GM23248 (cell line): ENCODE measurements around the gene PLPP7.

Experiments used
- EZH2 ChIP-seq: fragments of 200-600 bp; sonication (generic); IDR thresholded peaks from 2 replicates; pipeline ENCODE4 v1.6.1; 2018; ENCODE audit warnings: antibody characterized with exemption, mild to moderate bottlenecking; ENCODE audit not compliant: insufficient read depth, poor library complexity, severe bottlenecking
- EZH2phosphoT487 ChIP-seq: fragments of 200-600 bp; sonication (generic); IDR thresholded peaks from 2 replicates; pipeline ENCODE4 v1.6.1; 2018; ENCODE audit warnings: antibody characterized with exemption, moderate library complexity, mild to moderate bottlenecking, low read depth; ENCODE audit not compliant: insufficient read depth

- no peak for TF ChIP-seq EZH2
- no peak for TF ChIP-seq EZH2phosphoT487
Measured at GRCh38 chr9:131302244-131303075, 12.9 kb downstream of the PLPP7 start.
